ENCODE data around the gene PARP1. TPM values are rescaled to one million over a fixed set of nuclear protein-coding genes. Genes with fewer than 3 reads are reported as not detected.
"Not testable (repeated sequence)": the region's sequence is repeated elsewhere in the genome, so short reads cannot be mapped to it uniquely, and the experiment has no call there.

PARP1 gene
- total RNA-seq, 5 donors from 2014 or later (not counting 1 experiment from before 2014, with no cell fraction given): 79.1 to 133 (median 105) TPM

GRCh38 chr1:226426395-226426794 lies 18.5 kb upstream of the PARP1 start:
- H3K4me3 Mint-ChIP-seq; ATAC-seq (replicated peaks in 1 of 4); POLR2A ChIA-PET; DNase-seq; H3K27ac ChIP-seq (ENCODE audit: low read length); H3K4me3 ChIP-seq (ENCODE audit: control insufficient read depth in 1 of 2, extremely low read depth in 1 of 2, low read length in 1 of 2); H3K36me3 Mint-ChIP-seq; H3K9me3 ChIP-seq; H3K36me3 ChIP-seq (ENCODE audit: control insufficient read depth in 2 of 2, extremely low read depth in 1 of 2, insufficient read depth in 1 of 2, low read length in 1 of 2); H3K27ac Mint-ChIP-seq; H3K9me3 Mint-ChIP-seq; H3K27me3 ChIP-seq (replicated peaks in 1 of 2; ENCODE audit: control insufficient read depth in 2 of 2, extremely low read depth in 1 of 2, insufficient read depth in 2 of 2, low read length in 1 of 2); H3K27me3 Mint-ChIP-seq: not testable (repeated sequence)
- H3K4me1 Mint-ChIP-seq: peaks cover 24 to 26% (median 25%) of the 10 kb centered on the region in 3 donors
- peaks cover 11 to 52% of the 10 kb centered on the region in 2 experiments for H3K4me1 ChIP-seq (ENCODE audit: control insufficient read depth in 1 of 2, extremely low read depth in 1 of 2, insufficient read depth in 2 of 2, low read length in 2 of 2)
- CTCF ChIA-PET: interaction anchor here in 1 of 2 donors (2.0 to 2.6 kb wide), 2 partner anchors 18 to 19 kb away, joined by 23 to 40 read pairs; partner anchors contain the start of gene PARP1
- 98% methylated on average over 8 of the region's 23 CpGs for WGBS (ENCODE audit: insufficient coverage)

- CTCF ChIA-PET: interaction anchor here (0.7 to 2.6 kb wide), 8 partner anchors 11 to 201 kb away, joined by 3 to 40 read pairs (median 4); partner anchors contain the start of gene PARP1 (in 1 of the 2)
- no peaks in the 10 kb centered on the region for H3K36me3 ChIP-seq (ENCODE audit: control insufficient read depth in 2 of 2, extremely low read depth in 1 of 2, insufficient read depth in 1 of 2, low read length in 1 of 2)
- peaks cover 0 to 1% of the 10 kb centered on the region in 2 donors for H3K27me3 Mint-ChIP-seq
Measured at GRCh38 chr1:226425431-226426031, 17.6 kb upstream of the PARP1 start.

GRCh38 chr1:226425004-226425378 lies 17.1 kb upstream of the PARP1 start:
- POLR2A ChIA-PET: interaction anchor here (0.6 to 1.0 kb wide), 4 partner anchors 17 to 314 kb away, joined by 3 to 4 read pairs (median 3); partner anchors contain the start of genes ITPKB (in 1 of the 2) and PARP1 (in 1 of the 2)
- Mint-ChIP-seq H3K4me1 (peaks cover 24 to 26% (median 25%) of the 10 kb centered on the region in 3 donors), H3K27me3 (peaks cover 0 to 1% of the 10 kb centered on the region in 2 donors), H3K9me3 (no peaks in the 10 kb centered on the region), H3K27ac (no peak overlapping the region), H3K36me3 (no peaks in the 10 kb centered on the region), H3K4me3 (no peak overlapping the region)
- Histone ChIP-seq H3K27ac (ENCODE audit: low read length) (peak overlapping the region; percentile 58), H3K27me3 (replicated peaks in 1 of 2; ENCODE audit: control insufficient read depth in 2 of 2, extremely low read depth in 1 of 2, insufficient read depth in 2 of 2, low read length in 1 of 2) (peaks cover 0 to 5% of the 10 kb centered on the region in 2 experiments), H3K9me3 (no peaks in the 10 kb centered on the region), H3K4me1 (ENCODE audit: control insufficient read depth in 1 of 2, extremely low read depth in 1 of 2, insufficient read depth in 2 of 2, low read length in 2 of 2) (peaks cover 11 to 52% of the 10 kb centered on the region in 2 experiments), H3K4me3 (ENCODE audit: control insufficient read depth in 1 of 2, extremely low read depth in 1 of 2, low read length in 1 of 2) (peak overlapping the region; percentile 49 to 58), H3K36me3 (ENCODE audit: control insufficient read depth in 2 of 2, extremely low read depth in 1 of 2, insufficient read depth in 1 of 2, low read length in 1 of 2) (no peaks in the 10 kb centered on the region)
- DNase-seq (peak in 1 of 35 experiments; percentile 49), ATAC-seq (replicated peaks in 1 of 4) (peak; percentile 60 to 81 (median 66))
- WGBS (ENCODE audit: insufficient coverage): no CpG with 5 or more reads among the region's 2 CpGs
- CTCF ChIA-PET: interaction anchor here (0.7 to 2.6 kb wide), 10 partner anchors 12 to 201 kb away, joined by 3 to 40 read pairs (median 4); partner anchors contain the start of gene PARP1 (in 1 of the 2)

More at GRCh38 chr1:226425431-226426031, 17.6 kb upstream of the PARP1 start:
- Histone ChIP-seq H3K4me1 (ENCODE audit: control insufficient read depth in 1 of 2, extremely low read depth in 1 of 2, insufficient read depth in 2 of 2, low read length in 2 of 2) (peaks cover 11 to 52% of the 10 kb centered on the region in 2 experiments), H3K4me3 (ENCODE audit: control insufficient read depth in 1 of 2, extremely low read depth in 1 of 2, low read length in 1 of 2) (peak overlapping the region; percentile 49 to 58), H3K27me3 (replicated peaks in 1 of 2; ENCODE audit: control insufficient read depth in 2 of 2, extremely low read depth in 1 of 2, insufficient read depth in 2 of 2, low read length in 1 of 2) (peaks cover 0 to 9% of the 10 kb centered on the region in 2 experiments), H3K9me3 (no peaks in the 10 kb centered on the region), H3K27ac (ENCODE audit: low read length) (peak overlapping the region; percentile 58)
- peak overlapping the region; percentile 76 to 82 for H3K27ac Mint-ChIP-seq
- DNase-seq (peak in 29 of 35 experiments; percentile 11 to 67 (median 35)), ATAC-seq (replicated peaks in 1 of 4) (peak; percentile 46 to 61 (median 56))
- 1% methylated on average over 10 of the region's 24 CpGs for WGBS (ENCODE audit: insufficient coverage)
- H3K4me1 Mint-ChIP-seq: peaks cover 24 to 26% (median 25%) of the 10 kb centered on the region in 3 donors
- H3K9me3 Mint-ChIP-seq: no peaks in the 10 kb centered on the region
- POLR2A ChIA-PET: interaction anchor here (0.6 to 1.0 kb wide), 3 partner anchors 17 to 313 kb away, joined by 3 to 4 read pairs (median 3); partner anchors contain the start of genes ITPKB (in 1 of the 2) and PARP1 (in 1 of the 2)
- H3K36me3 Mint-ChIP-seq: no peaks in the 10 kb centered on the region
- H3K4me3 Mint-ChIP-seq: peak overlapping the region in 1 of 3 donors; percentile 81

- Mint-ChIP-seq H3K36me3 (no peaks in the 10 kb centered on the region), H3K4me1 (peaks cover 24 to 26% (median 25%) of the 10 kb centered on the region in 3 donors), H3K4me3 (no peak overlapping the region), H3K27ac (no peak overlapping the region), H3K27me3 (peaks cover 0 to 1% of the 10 kb centered on the region in 2 donors), H3K9me3 (no peaks in the 10 kb centered on the region)
- peak in 1 of 35 experiments; percentile 62 for DNase-seq
- ChIA-PET CTCF (interaction anchor here (1.0 to 2.6 kb wide), 10 partner anchors 12 to 202 kb away, joined by 3 to 40 read pairs (median 4); partner anchors contain the start of gene PARP1 (in 1 of the 2)), POLR2A (interaction anchor here (0.7 to 1.0 kb wide), 2 partner anchors 16 to 20 kb away, joined by 3 to 4 read pairs; partner anchors contain the start of gene PARP1 (in 1 of the 2))
- H3K27ac ChIP-seq (ENCODE audit: low read length): no peak overlapping the region
- peaks cover 0 to 5% of the 10 kb centered on the region in 2 experiments for H3K27me3 ChIP-seq (replicated peaks in 1 of 2; ENCODE audit: control insufficient read depth in 2 of 2, extremely low read depth in 1 of 2, insufficient read depth in 2 of 2, low read length in 1 of 2)
- peaks cover 11 to 51% of the 10 kb centered on the region in 2 experiments for H3K4me1 ChIP-seq (ENCODE audit: control insufficient read depth in 1 of 2, extremely low read depth in 1 of 2, insufficient read depth in 2 of 2, low read length in 2 of 2)
- no peaks in the 10 kb centered on the region for H3K9me3 ChIP-seq
- H3K36me3 ChIP-seq (ENCODE audit: control insufficient read depth in 2 of 2, extremely low read depth in 1 of 2, insufficient read depth in 1 of 2, low read length in 1 of 2): no peaks in the 10 kb centered on the region
- peak; percentile 52 to 64 (median 60) for ATAC-seq (replicated peaks in 1 of 4)
- 77% methylated on average over 5 of the region's 8 CpGs for WGBS (ENCODE audit: insufficient coverage)
- H3K4me3 ChIP-seq (ENCODE audit: control insufficient read depth in 1 of 2, extremely low read depth in 1 of 2, low read length in 1 of 2): no peak overlapping the region
Measured at GRCh38 chr1:226424221-226425003, 16.5 kb upstream of the PARP1 start.

- no peak for DNase-seq
- Mint-ChIP-seq H3K9me3 (no peaks in the 10 kb centered on the region), H3K27ac (no peak overlapping the region), H3K36me3 (no peaks in the 10 kb centered on the region), H3K27me3 (no peaks in the 10 kb centered on the region), H3K4me3 (no peak overlapping the region), H3K4me1 (peaks cover 13 to 23% (median 21%) of the 10 kb centered on the region in 3 donors)
- no peak for ATAC-seq (replicated peaks in 1 of 4)
- WGBS (ENCODE audit: insufficient coverage): 100% methylated on average over 3 of the region's 6 CpGs
- Histone ChIP-seq H3K36me3 (ENCODE audit: control insufficient read depth in 2 of 2, extremely low read depth in 1 of 2, insufficient read depth in 1 of 2, low read length in 1 of 2) (no peaks in the 10 kb centered on the region), H3K4me3 (ENCODE audit: control insufficient read depth in 1 of 2, extremely low read depth in 1 of 2, low read length in 1 of 2) (no peak overlapping the region), H3K27me3 (replicated peaks in 1 of 2; ENCODE audit: control insufficient read depth in 2 of 2, extremely low read depth in 1 of 2, insufficient read depth in 2 of 2, low read length in 1 of 2) (no peaks in the 10 kb centered on the region), H3K4me1 (ENCODE audit: control insufficient read depth in 1 of 2, extremely low read depth in 1 of 2, insufficient read depth in 2 of 2, low read length in 2 of 2) (peaks cover 11 to 38% of the 10 kb centered on the region in 2 experiments), H3K9me3 (no peaks in the 10 kb centered on the region), H3K27ac (ENCODE audit: low read length) (no peak overlapping the region)
- CTCF ChIA-PET: interaction anchor here in 1 of 2 donors (0.9 to 1.3 kb wide), 3 partner anchors 15 to 48 kb away, joined by 3 to 6 read pairs (median 4); partner anchors contain the start of gene PARP1
- POLR2A ChIA-PET: no interaction called here
Measured at GRCh38 chr1:226422478-226422877, 14.6 kb upstream of the PARP1 start.

Data from T-cell (primary cell).